NCI-H524 (cell line): ENCODE measurements around the gene SLC1A5.

Experiments
- DNase-seq, 2 experiments: peaks; one replicate each; lab custom pipeline; 2025; lab: John Stamatoyannopoulos, UW

SLC1A5 gene

DNA sequence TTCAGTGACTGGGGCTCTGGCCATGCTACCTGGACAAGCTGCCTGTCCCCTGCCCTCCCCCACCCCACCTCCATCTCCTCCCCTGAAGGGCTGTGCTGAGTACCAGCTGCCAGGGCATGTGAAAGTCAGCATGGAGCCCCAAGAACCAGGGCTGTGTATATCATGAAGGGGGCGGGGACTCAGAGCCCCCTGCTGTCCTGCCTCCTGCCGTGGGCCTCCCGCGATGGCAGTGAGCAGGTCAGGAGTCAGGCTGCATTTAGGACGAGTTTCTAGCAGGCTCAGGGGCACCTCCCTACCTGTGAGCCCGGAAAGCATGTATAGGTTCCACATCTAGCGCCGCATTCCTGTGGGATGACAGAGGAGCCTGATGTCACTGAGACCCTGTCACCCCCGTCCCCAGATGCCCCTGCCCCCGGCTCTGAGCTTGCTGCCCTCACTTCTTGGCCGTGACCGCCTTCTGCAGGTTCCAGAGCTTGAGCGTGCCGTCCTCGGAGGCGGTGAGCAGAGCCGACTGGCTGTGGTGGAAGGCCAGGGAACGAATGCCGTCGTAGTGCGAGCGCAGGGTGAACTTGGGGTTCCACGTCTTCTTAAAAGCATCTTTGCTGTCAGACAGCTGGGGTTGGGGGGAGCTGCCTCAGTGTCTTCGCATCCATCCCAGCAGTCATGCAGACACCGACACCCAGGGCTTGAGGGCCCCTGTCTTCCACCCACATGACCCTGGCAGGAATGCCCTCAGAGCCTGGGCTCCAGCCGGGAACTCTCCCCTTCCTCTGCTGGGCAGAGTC, 63.2 kb downstream of the SLC1A5 start:
- no peak for DNase-seq
